ENCODE measurements around the gene SART3. TPM values are rescaled to one million over a fixed set of nuclear protein-coding genes. Genes with fewer than 3 reads are reported as not detected.

The SART3 gene
- total RNA-seq, 1 donor from 2014 or later, result 24.9 TPM

DNA sequence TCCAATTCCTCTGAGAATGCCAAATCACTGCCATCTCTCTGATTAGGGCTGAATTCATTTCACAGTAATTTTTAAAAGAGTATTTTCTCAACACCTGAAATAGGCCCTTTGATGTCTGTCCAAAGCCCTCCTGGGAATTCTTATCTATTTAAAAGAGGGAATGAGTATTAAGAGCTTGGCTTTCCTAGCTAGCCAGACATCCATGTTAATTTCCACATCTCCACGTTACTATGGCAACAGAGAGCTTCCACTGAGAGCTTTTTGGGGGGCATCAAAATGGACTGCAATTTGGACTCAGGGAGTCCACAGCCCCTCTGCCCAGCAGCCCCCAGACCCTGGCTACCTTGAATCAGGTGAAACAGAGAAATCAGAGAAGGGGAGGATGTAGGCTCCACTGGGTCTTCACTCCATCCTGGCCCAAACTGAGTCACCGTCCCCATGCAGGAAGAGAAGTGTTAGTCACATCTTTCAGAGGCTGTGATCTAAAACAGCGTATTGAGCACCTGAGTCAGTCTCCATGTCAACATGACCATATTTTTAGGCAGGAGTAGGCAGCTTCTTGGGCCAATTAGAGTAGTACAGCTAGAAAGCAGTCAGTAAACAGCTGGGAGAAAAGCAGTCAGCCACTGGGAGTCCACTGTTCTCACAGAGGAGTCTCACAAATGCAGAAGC is 52.9 kb downstream of the SART3 start:
- intact Hi-C loops (cut with micrococcal nuclease), result no loop called here

DNA sequence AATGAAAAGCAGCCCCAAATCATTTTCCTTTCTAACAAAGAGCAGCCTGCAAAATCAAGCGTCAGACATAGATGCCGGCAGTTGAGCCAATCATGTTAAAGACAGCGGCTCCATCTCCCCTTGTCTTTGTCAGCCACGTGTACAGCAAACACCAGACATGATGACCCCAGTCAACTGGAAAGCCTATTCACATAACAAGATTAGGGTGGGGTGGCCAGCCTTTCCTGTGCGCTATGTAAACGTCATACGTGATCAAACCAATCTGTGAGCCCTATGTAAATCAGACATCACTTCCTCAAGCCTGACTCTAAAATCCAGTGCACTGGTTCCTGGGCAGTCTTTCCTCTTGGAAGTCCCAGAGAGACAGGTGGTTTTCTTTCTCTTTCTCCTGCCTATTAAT is 55.8 kb downstream of the SART3 start:
- Histone ChIP-seq H3K36me3 (no peaks in the 10 kb centered on the region), H3K9me3 (replicated peaks) (peaks cover 14% of the 10 kb centered on the region), H3K4me3 (no peak overlapping the region), H3K27me3 (ENCODE audit: low read depth) (peaks cover 51% of the 10 kb centered on the region), H3K4me1 (no peaks in the 10 kb centered on the region), H3K27ac (replicated peaks) (no peak overlapping the region)
- intact Hi-C loops (cut with micrococcal nuclease), result no loop called here
- TF ChIP-seq, protein P1, sequence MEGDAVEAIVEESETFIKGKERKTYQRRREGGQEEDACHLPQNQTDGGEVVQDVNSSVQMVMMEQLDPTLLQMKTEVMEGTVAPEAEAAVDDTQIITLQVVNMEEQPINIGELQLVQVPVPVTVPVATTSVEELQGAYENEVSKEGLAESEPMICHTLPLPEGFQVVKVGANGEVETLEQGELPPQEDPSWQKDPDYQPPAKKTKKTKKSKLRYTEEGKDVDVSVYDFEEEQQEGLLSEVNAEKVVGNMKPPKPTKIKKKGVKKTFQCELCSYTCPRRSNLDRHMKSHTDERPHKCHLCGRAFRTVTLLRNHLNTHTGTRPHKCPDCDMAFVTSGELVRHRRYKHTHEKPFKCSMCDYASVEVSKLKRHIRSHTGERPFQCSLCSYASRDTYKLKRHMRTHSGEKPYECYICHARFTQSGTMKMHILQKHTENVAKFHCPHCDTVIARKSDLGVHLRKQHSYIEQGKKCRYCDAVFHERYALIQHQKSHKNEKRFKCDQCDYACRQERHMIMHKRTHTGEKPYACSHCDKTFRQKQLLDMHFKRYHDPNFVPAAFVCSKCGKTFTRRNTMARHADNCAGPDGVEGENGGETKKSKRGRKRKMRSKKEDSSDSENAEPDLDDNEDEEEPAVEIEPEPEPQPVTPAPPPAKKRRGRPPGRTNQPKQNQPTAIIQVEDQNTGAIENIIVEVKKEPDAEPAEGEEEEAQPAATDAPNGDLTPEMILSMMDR (IDR thresholded peaks at IDR 0.05; ENCODE audit: borderline replicate concordance), result no peak
- DNase-seq, result no peak

More for the DNA sequence above, 52.9 kb downstream of the SART3 start:
- Histone ChIP-seq H3K27ac (replicated peaks) (no peak overlapping the region), H3K36me3 (no peaks in the 10 kb centered on the region), H3K27me3 (ENCODE audit: low read depth) (peaks cover 41% of the 10 kb centered on the region), H3K9me3 (replicated peaks) (peaks cover 8% of the 10 kb centered on the region), H3K4me1 (peaks cover 3% of the 10 kb centered on the region), H3K4me3 (no peak overlapping the region)
- DNase-seq, result no peak
- TF ChIP-seq, protein P1 (IDR thresholded peaks at IDR 0.05; ENCODE audit: borderline replicate concordance), result no peak

DNA sequence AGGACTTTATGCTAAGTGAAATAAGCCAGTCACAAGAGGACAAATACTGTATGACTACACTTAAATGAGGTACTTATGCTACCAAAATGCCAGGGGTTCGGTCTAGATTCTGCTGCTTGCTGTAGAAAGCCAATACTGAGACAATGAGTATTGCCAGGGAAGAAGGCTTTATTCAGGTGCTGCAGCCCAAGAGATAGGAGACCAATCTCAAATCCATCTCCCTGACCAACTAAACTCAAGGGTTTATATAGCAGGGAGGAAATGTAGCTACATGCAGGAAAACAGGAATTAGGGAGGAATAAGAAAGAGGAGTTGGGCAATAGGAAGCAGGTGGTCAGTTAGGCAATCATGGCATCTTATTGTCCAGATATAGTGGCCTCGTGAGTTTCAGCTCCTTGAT is 58.1 kb downstream of the SART3 start:
- Histone ChIP-seq H3K4me1 (no peaks in the 10 kb centered on the region), H3K4me3 (no peak overlapping the region), H3K27me3 (ENCODE audit: low read depth) (peaks cover 69% of the 10 kb centered on the region), H3K36me3 (no peaks in the 10 kb centered on the region), H3K27ac (replicated peaks) (no peak overlapping the region), H3K9me3 (replicated peaks) (peaks cover 14% of the 10 kb centered on the region)
- TF ChIP-seq, protein P1 (IDR thresholded peaks at IDR 0.05; ENCODE audit: borderline replicate concordance), result no peak
- intact Hi-C loops (cut with micrococcal nuclease), result no loop called here
- no peak for DNase-seq

DNA sequence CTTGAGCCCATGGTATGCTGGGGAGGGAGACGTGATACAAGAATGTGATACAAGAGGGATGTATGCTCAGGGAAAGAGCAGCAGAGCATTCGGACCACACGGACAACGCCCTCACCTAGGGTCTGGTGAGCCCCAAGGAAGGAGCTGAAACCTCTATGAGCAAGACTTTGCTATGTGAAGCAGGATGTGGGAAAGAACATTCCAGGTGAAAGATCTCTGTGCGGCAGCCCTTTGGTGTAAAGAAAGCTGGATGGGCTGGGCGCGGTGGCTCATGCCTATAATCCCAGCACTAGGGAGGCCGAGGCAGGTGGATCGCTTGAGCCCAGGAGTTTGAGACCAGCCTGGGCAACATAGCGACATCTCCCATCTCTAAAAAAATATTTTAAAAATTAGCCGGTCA is 62.8 kb downstream of the SART3 start:
- no peak overlapping the region for H3K4me3 ChIP-seq
- TF ChIP-seq, protein P1 (IDR thresholded peaks at IDR 0.05; ENCODE audit: borderline replicate concordance), result no peak
- no peaks in the 10 kb centered on the region for H3K4me1 ChIP-seq
- H3K9me3 ChIP-seq (replicated peaks), result peaks cover 6% of the 10 kb centered on the region
- H3K27ac ChIP-seq (replicated peaks), result no peak overlapping the region
- intact Hi-C loops (cut with micrococcal nuclease), result no loop called here
- no peaks in the 10 kb centered on the region for H3K36me3 ChIP-seq
- DNase-seq, result no peak
- H3K27me3 ChIP-seq (ENCODE audit: low read depth), result peaks cover 70% of the 10 kb centered on the region

DNA sequence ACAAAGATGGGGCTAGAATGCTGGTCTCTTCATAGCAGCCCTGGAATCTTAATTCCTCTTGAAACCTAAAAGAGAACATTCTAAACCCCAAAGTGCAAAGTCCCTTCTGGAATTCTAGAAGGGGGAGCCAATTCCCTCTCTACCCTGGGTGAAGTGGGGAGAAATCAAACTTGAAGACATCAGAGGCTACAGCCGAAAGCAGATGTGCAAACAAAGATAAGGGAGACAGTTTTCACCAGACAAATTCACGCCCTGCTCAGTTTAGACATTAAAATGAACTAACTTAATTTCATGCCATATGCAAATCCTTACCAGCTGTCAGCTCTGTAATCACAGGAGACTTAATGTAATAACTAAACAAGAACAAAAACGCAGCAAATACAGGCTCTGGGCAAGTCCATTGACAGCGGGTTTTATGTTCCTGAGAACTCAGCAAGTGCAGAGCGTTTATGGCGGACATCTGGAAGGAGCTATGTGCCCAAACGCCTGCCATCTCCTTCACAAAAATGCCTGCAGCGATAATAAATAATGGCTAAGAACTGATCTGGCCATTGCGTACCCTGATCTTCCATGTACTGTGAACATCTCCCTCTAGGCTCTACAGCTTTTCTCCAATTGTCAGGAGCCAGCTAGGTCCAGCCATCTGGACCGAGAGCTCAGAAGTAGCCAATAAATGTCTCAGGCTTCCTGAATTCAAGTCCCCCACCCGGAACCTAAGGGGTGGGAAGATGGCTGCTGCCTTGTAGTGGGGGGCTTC is 65.0 kb downstream of the SART3 start:
- TF ChIP-seq, protein P1 (IDR thresholded peaks at IDR 0.05; ENCODE audit: borderline replicate concordance), result no peak
- H3K9me3 ChIP-seq (replicated peaks), result no peaks in the 10 kb centered on the region
- intact Hi-C loops (cut with micrococcal nuclease), result no loop called here
- no peak for DNase-seq
- no peaks in the 10 kb centered on the region for H3K36me3 ChIP-seq
- no peaks in the 10 kb centered on the region for H3K4me1 ChIP-seq
- H3K27ac ChIP-seq (replicated peaks), result no peak overlapping the region
- H3K4me3 ChIP-seq, result no peak overlapping the region
- peaks cover 70% of the 10 kb centered on the region for H3K27me3 ChIP-seq (ENCODE audit: low read depth)
